Prostate gland (tissue), 2 donors: ENCODE measurements around the gene KRTAP13-4. TPM values are rescaled to one million over a fixed set of nuclear protein-coding genes. Genes with fewer than 3 reads are reported as not detected.

Experiments
- DNase-seq: peaks from one replicate; pipeline ENCODE4 v3.0.0-alpha.2; 2019; ENCODE audit warnings: low spot score
- H3K27ac ChIP-seq, 2 donors: fragments of 200-600 bp; sonication (generic); 2 replicates each; pipeline ENCODE4 v1.5.1; 2017 to 2019
- H3K27me3 ChIP-seq: fragments of 200-600 bp; sonication (generic); replicated peaks from 2 replicates; pipeline ENCODE4 v1.5.1; 2019; ENCODE audit not compliant: insufficient read depth
- H3K36me3 ChIP-seq, 2 donors: fragments of 200-600 bp; sonication (generic); 1 replicate in 1 of 2; 2 replicates in 1 of 2; pipeline versions ENCODE4 v1.5.1 to v1.8.1; 2017 to 2019
- H3K4me1 ChIP-seq: fragments of 200-600 bp; sonication (generic); replicated peaks from 2 replicates; pipeline ENCODE4 v1.5.1; 2019
- H3K4me3 ChIP-seq, 2 donors: fragments of 200-600 bp; sonication (generic); 2 replicates each; pipeline ENCODE4 v1.5.1; 2017 to 2019
- H3K9me3 ChIP-seq: fragments of 200-600 bp; sonication (generic); 2 replicates; pipeline ENCODE4 v1.5.1; 2017
- POLR2A ChIP-seq: fragments of 450-650 bp; IDR thresholded peaks from one replicate; pipeline ENCODE4 v1.6.1; 2016; ENCODE audit warnings: antibody characterized with exemption, mild to moderate bottlenecking
- POLR2AphosphoS5 ChIP-seq: sonication (generic); formaldehyde crosslinking; IDR thresholded peaks from one replicate; pipeline ENCODE4 v1.6.1; 2017; ENCODE audit warnings: antibody characterized with exemption
- WGBS: methylation state at CpG from one replicate; pipeline ENCODE4 v1.1.5; 2018; 5-methylcytosine and 5-hydroxymethylcytosine counted together
- intact Hi-C: fragments of 100-400 bp; cut with DNase I; formaldehyde crosslinking; loops from one replicate; pipeline ENCODE4 v1.14.2; 2022
- total RNA-seq, 2 donors: library from RNA; depleted of rRNA; stranded (reverse); fragments of >200 nt; gene quantifications; one replicate each; pipeline ENCODE4 v1.1.0, GENCODE V29; 2016
- TF ChIP-seq, protein P1 (sequence below), 4 experiments: fragments of 200-600 bp in 2 of 4; fragments of 450-650 bp in 2 of 4; sonication (generic) in 2 of 4; IDR thresholded peaks; 1 replicate in 3 of 4; 2 replicates in 1 of 4; pipeline ENCODE4 v1.5.1; 2016 to 2019; ENCODE audit warnings: antibody characterized with exemption in 4 of 4, mild to moderate bottlenecking in 2 of 4, moderate library complexity in 2 of 4

Gene KRTAP13-4, protein sequence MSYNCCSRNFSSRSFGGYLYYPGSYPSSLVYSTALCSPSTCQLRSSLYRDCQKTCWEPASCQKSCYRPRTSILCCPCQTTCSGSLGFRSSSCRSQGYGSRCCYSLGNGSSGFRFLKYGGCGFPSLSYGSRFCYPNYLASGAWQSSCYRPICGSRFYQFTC
- not detected for total RNA-seq

DNA sequence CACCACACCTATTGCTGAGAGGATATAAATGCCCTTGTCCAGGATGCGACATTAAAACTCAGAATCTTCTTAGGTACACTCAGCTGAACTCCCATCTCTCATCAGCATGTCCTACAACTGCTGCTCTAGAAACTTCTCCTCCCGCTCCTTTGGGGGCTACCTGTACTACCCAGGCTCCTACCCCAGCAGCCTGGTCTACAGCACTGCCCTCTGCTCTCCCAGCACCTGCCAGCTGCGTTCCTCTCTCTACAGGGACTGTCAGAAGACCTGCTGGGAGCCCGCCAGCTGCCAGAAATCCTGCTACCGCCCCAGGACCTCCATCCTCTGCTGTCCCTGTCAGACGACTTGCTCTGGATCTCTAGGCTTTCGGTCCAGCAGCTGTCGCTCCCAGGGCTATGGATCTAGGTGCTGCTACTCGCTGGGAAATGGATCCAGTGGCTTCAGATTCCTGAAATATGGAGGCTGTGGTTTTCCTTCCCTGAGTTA lies at the start of gene KRTAP13-4:
TSS of gene KRTAP13-4 (plus strand) at position 51 of the 486 bp plus-strand sequence. CDS start at position 107, 56 bp downstream.
- H3K27ac ChIP-seq = no peak within 1 kb of the TSS

DNA sequence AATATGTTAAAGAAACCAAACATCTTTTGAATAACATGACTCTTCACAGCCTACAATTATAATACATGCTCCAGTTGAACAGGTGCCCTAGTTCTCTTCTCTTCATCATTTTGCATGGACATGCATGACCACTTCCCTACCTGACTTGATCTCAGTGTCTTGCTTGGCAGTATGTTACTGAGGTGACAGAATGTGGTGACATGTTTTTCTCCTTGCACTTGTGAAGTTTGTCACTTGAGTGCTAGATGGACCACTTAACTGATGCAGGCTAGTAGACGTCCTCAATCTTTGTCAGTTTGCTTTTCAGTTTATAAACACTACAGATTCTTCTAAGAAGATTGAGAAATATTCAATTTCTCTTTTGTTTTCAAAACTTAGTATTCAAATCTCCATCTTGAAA lies 47.8 kb upstream of the KRTAP13-4 start:
- TF ChIP-seq, protein P1, sequence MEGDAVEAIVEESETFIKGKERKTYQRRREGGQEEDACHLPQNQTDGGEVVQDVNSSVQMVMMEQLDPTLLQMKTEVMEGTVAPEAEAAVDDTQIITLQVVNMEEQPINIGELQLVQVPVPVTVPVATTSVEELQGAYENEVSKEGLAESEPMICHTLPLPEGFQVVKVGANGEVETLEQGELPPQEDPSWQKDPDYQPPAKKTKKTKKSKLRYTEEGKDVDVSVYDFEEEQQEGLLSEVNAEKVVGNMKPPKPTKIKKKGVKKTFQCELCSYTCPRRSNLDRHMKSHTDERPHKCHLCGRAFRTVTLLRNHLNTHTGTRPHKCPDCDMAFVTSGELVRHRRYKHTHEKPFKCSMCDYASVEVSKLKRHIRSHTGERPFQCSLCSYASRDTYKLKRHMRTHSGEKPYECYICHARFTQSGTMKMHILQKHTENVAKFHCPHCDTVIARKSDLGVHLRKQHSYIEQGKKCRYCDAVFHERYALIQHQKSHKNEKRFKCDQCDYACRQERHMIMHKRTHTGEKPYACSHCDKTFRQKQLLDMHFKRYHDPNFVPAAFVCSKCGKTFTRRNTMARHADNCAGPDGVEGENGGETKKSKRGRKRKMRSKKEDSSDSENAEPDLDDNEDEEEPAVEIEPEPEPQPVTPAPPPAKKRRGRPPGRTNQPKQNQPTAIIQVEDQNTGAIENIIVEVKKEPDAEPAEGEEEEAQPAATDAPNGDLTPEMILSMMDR (IDR thresholded peaks at IDR 0.05) = no peak
- TF ChIP-seq POLR2AphosphoS5 (no peak), POLR2A (no peak)
- Histone ChIP-seq H3K4me1 (no peaks in the 10 kb centered on the region), H3K9me3 (no peaks in the 10 kb centered on the region), H3K27me3 (no peaks in the 10 kb centered on the region), H3K36me3 (no peaks in the 10 kb centered on the region), H3K4me3 (no peak overlapping the region), H3K27ac (no peak overlapping the region)
- 74% methylated on average over 1 of the region's 1 CpG for WGBS
- DNase-seq = no peak
- intact Hi-C loops = no loop called here

More for the DNA sequence above, at the start of gene KRTAP13-4:
- 81% methylated on average over 9 of the region's 9 CpGs for WGBS
- no peaks in the 10 kb centered on the region for H3K4me1 ChIP-seq
- no peak within 1 kb of the TSS for H3K4me3 ChIP-seq
- no peaks in the 10 kb centered on the region for H3K36me3 ChIP-seq
- no peaks in the 10 kb centered on the region for H3K27me3 ChIP-seq
- no peak for TF ChIP-seq POLR2AphosphoS5
- TF ChIP-seq POLR2A = no peak
- TF ChIP-seq, protein P1 (IDR thresholded peaks at IDR 0.05) = no peak
- H3K9me3 ChIP-seq = no peaks in the 10 kb centered on the region
- no peak for DNase-seq
- intact Hi-C loops = no loop called here

DNA sequence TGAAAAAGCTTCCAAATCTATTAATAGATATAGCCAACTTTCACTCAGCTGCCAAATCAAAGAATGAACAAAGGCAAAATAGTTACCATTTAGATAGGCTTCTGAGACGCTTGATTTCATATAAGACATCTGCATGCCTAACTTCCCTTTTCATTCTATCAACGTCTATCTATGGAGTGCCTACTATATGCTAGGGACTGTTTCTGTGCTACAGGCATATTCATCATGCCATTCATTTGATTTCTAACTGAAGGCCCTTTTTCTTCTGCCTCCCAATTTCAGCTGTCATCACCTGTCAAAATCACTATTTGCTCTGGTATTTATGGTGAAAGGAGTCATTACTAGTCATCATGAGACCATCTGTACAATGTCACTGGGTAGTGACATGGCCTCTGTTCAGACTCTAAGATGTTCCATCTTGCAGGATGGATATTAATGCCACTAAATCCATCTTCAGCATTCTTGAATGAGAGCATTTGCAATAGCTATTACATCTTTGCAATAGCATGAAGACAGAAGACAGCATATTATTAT lies 38.5 kb upstream of the KRTAP13-4 start:
- Histone ChIP-seq H3K4me1 (no peaks in the 10 kb centered on the region), H3K27me3 (no peaks in the 10 kb centered on the region), H3K4me3 (no peak overlapping the region), H3K9me3 (no peaks in the 10 kb centered on the region), H3K36me3 (no peaks in the 10 kb centered on the region), H3K27ac (no peak overlapping the region)
- no peak for DNase-seq
- WGBS = 83% methylated on average over 2 of the region's 2 CpGs
- intact Hi-C loops = no loop called here
- TF ChIP-seq POLR2A = no peak
- TF ChIP-seq POLR2AphosphoS5 = no peak
- TF ChIP-seq, protein P1 (IDR thresholded peaks at IDR 0.05) = no peak

DNA sequence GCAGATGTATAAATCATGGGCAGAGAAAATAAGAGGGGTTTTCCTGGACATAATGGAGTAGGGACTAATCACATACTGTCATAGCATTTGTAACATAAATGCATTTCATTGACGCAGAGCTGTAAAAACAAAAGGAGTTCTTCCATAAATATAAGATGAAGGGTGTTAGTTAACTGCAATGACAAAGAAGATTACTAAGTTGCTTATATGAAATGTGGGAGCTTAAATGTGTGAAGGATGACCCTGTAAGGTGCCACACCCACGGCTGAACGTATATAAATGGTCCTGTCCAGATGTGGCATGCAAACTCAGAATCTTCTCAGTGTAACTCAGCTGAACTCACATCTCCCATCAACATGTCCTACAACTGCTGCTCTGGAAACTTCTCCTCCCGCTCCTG lies 34.3 kb upstream of the KRTAP13-4 start, which contains the start of gene KRTAP13-1:
TSS of gene KRTAP13-1 (plus strand) at position 301 of the 400 bp plus-strand sequence. CDS start at position 357, 56 bp downstream.
- no peak for DNase-seq

More for the DNA sequence above, 34.3 kb upstream of the KRTAP13-4 start, which contains the start of gene KRTAP13-1:
- intact Hi-C loops = no loop called here
- Histone ChIP-seq H3K27ac (no peak within 1 kb of the TSS), H3K36me3 (no peaks in the 10 kb centered on the region), H3K4me1 (no peaks in the 10 kb centered on the region), H3K4me3 (no peak within 1 kb of the TSS), H3K27me3 (no peaks in the 10 kb centered on the region), H3K9me3 (no peaks in the 10 kb centered on the region)
- 85% methylated on average over 4 of the region's 4 CpGs for WGBS
- TF ChIP-seq, protein P1 (IDR thresholded peaks at IDR 0.05) = no peak
- TF ChIP-seq POLR2AphosphoS5 = no peak
- no peak for TF ChIP-seq POLR2A
